H9 (cell line): ENCODE measurements around the gene ASTN1. TPM values are rescaled to one million over a fixed set of nuclear protein-coding genes. Genes with fewer than 3 reads are reported as not detected.

Experiments used
- DNase-seq: peaks from one replicate; pipeline ENCODE4 v3.0.0-alpha.2; 2017
- H2AFZ ChIP-seq: one replicate; pipeline ENCODE4 v1.6.1; 2013; ENCODE audit warnings: mild to moderate bottlenecking, low read length, control low read depth, moderate library complexity
- H2AK5ac ChIP-seq: 2 replicates; pipeline ENCODE4 v1.6.1; 2013; ENCODE audit warnings: low read length, control low read depth, mixed read lengths; ENCODE audit not compliant: insufficient read length
- H2BK120ac ChIP-seq: one replicate; pipeline ENCODE4 v1.6.1; 2013; ENCODE audit warnings: low read depth, mild to moderate bottlenecking, low read length, control low read depth, inconsistent platforms; ENCODE audit not compliant: poor library complexity, severe bottlenecking
- H2BK12ac ChIP-seq: 2 replicates; pipeline ENCODE4 v1.6.1; 2013; ENCODE audit warnings: low read length, control low read depth, mixed read lengths, low read depth; ENCODE audit not compliant: insufficient read length
- H2BK15ac ChIP-seq: 2 replicates; pipeline ENCODE4 v1.6.1; 2013; ENCODE audit warnings: low read depth, low read length, control low read depth
- H2BK20ac ChIP-seq: one replicate; pipeline ENCODE4 v1.6.1; 2013; ENCODE audit warnings: low read depth, mild to moderate bottlenecking, low read length, control low read depth, inconsistent platforms; ENCODE audit not compliant: poor library complexity, severe bottlenecking
- H2BK5ac ChIP-seq: 2 replicates; pipeline ENCODE4 v1.6.1; 2013; ENCODE audit warnings: low read length, control low read depth, mixed read lengths; ENCODE audit not compliant: insufficient read length
- H3K14ac ChIP-seq: 2 replicates; pipeline ENCODE4 v1.6.1; 2013; ENCODE audit warnings: low read length, control low read depth; ENCODE audit not compliant: insufficient read depth
- H3K18ac ChIP-seq: 2 replicates; pipeline ENCODE4 v1.6.1; 2013; ENCODE audit warnings: low read depth, mild to moderate bottlenecking, mixed read lengths, low read length, control low read depth; ENCODE audit not compliant: insufficient read length
- H3K23ac ChIP-seq: 2 replicates; pipeline ENCODE4 v1.6.1; 2013; ENCODE audit warnings: low read length, control low read depth, mixed read lengths, low read depth; ENCODE audit not compliant: insufficient read length
- H3K23me2 ChIP-seq: 2 replicates; pipeline ENCODE4 v1.6.1; 2013; ENCODE audit warnings: low read depth, mild to moderate bottlenecking, mixed read lengths, low read length, control low read depth; ENCODE audit not compliant: insufficient read length, poor library complexity, severe bottlenecking
- H3K27ac ChIP-seq: 2 replicates; pipeline ENCODE4 v1.5.1; 2013; ENCODE audit warnings: low read length, control low read depth, mixed read lengths, low read depth; ENCODE audit not compliant: insufficient read length
- H3K27me3 ChIP-seq: 2 replicates; pipeline ENCODE4 v1.6.1; 2013; ENCODE audit warnings: low read length, control low read depth, inconsistent platforms; ENCODE audit not compliant: insufficient read depth
- H3K4ac ChIP-seq: 2 replicates; pipeline ENCODE4 v1.6.1; 2013; ENCODE audit warnings: low read depth, mild to moderate bottlenecking, control low read depth, inconsistent platforms, low read length, moderate library complexity
- H3K4me1 ChIP-seq: 2 replicates; pipeline ENCODE4 v1.6.1; 2013; ENCODE audit warnings: low read length, control low read depth, inconsistent platforms; ENCODE audit not compliant: insufficient read depth
- H3K4me2 ChIP-seq: 2 replicates; pipeline ENCODE4 v1.6.1; 2013; ENCODE audit warnings: low read length, control low read depth, mixed read lengths; ENCODE audit not compliant: insufficient read length, insufficient read depth
- H3K56ac ChIP-seq: 2 replicates; pipeline ENCODE4 v1.6.1; 2013; ENCODE audit warnings: low read depth, mild to moderate bottlenecking, mixed read lengths, low read length, control low read depth; ENCODE audit not compliant: insufficient read length
- H3K79me1 ChIP-seq: 2 replicates; pipeline ENCODE4 v1.6.1; 2013; ENCODE audit warnings: low read depth, mild to moderate bottlenecking, moderate library complexity, low read length, control low read depth, inconsistent platforms; ENCODE audit not compliant: insufficient read depth, poor library complexity, severe bottlenecking
- H3K79me2 ChIP-seq: 2 replicates; pipeline ENCODE4 v1.6.1; 2013; ENCODE audit warnings: low read length, control low read depth, inconsistent platforms; ENCODE audit not compliant: insufficient read depth
- H3K9ac ChIP-seq: 2 replicates; pipeline ENCODE4 v1.6.1; 2013; ENCODE audit warnings: low read length, control low read depth, mixed read lengths; ENCODE audit not compliant: insufficient read length; ENCODE audit errors: extremely low read depth
- H3K9me3 ChIP-seq: one replicate; pipeline ENCODE4 v1.6.1; 2013; ENCODE audit warnings: low read depth, low read length, inconsistent platforms; ENCODE audit not compliant: control insufficient read depth
- H3T11ph ChIP-seq: one replicate; pipeline ENCODE4 v1.6.1; 2013; ENCODE audit warnings: mild to moderate bottlenecking, low read length, control low read depth, inconsistent platforms
- H4K20me1 ChIP-seq: one replicate; pipeline ENCODE4 v1.6.1; 2013; ENCODE audit not compliant: control insufficient read depth, insufficient read length, insufficient read depth
- H4K5ac ChIP-seq: 2 replicates; pipeline ENCODE4 v1.6.1; 2013; ENCODE audit warnings: low read depth, mild to moderate bottlenecking, mixed read lengths, low read length, control low read depth; ENCODE audit not compliant: insufficient read length
- H4K8ac ChIP-seq: replicated peaks from 2 replicates; pipeline ENCODE4 v1.6.1; 2013; ENCODE audit warnings: low read length, control low read depth, mixed read lengths, low read depth; ENCODE audit not compliant: insufficient read length
- H4K91ac ChIP-seq: 2 replicates; pipeline ENCODE4 v1.6.1; 2013; ENCODE audit warnings: low read depth, mild to moderate bottlenecking, moderate library complexity, mixed read lengths, low read length, control low read depth; ENCODE audit not compliant: insufficient read length
- H3K27ac Mint-ChIP-seq, 3 experiments: 2 replicates in 2 of 3; 3 replicates in 1 of 3; pipeline ENCODE4 v1.8.0; 2020 to 2021; ENCODE audit warnings: mixed read lengths in 3 of 3, mild to moderate bottlenecking in 1 of 3, moderate library complexity in 1 of 3
- H3K27me3 Mint-ChIP-seq: 2 replicates; pipeline ENCODE4 v1.8.0; 2021; ENCODE audit warnings: low read depth, mild to moderate bottlenecking, moderate library complexity, mixed read lengths
- H3K36me3 Mint-ChIP-seq, 3 experiments: 2 replicates in 2 of 3; 3 replicates in 1 of 3; pipeline ENCODE4 v1.8.0; 2020 to 2021; ENCODE audit warnings: low read depth in 3 of 3, mixed read lengths in 3 of 3; ENCODE audit not compliant: insufficient read depth in 1 of 3
- H3K4me1 Mint-ChIP-seq, 2 experiments: 2 replicates each; pipeline ENCODE4 v1.8.0; 2020; ENCODE audit warnings: mixed read lengths in 2 of 2
- H3K4me3 Mint-ChIP-seq, 2 experiments: 2 replicates in 1 of 2; 3 replicates in 1 of 2; pipeline ENCODE4 v1.8.0; 2020 to 2021; ENCODE audit warnings: mild to moderate bottlenecking in 2 of 2, mixed read lengths in 2 of 2, moderate library complexity in 1 of 2
- H3K9me3 Mint-ChIP-seq, 2 experiments: 2 replicates in 1 of 2; 3 replicates in 1 of 2; pipeline ENCODE4 v1.8.0; 2020; ENCODE audit warnings: mild to moderate bottlenecking in 2 of 2, mixed read lengths in 2 of 2, moderate library complexity in 1 of 2
- WGBS: extraction: QIAGEN DNeasy Blood & Tissue Kit; methylation state at CpG from one replicate; pipeline ENCODE4 v1.1.7; 2013; ENCODE audit warnings: missing lambda C conversion rate, low lambda C conversion rate, mixed read lengths; ENCODE audit not compliant: insufficient read length; ENCODE audit errors: extremely low coverage; 5-methylcytosine and 5-hydroxymethylcytosine counted together
- total RNA-seq: library from RNA; stranded (reverse); gene quantifications from 2 replicates; pipeline ENCODE4 v1.2.1, GENCODE V29; 2021
- TF ChIP-seq, protein P1 (sequence below): fragments of 200-600 bp; sonication (generic); conservative IDR thresholded peaks from 3 replicates; pipeline ENCODE4 v1.8.0; 2021; ENCODE audit warnings: antibody characterized with exemption, mild to moderate bottlenecking

ASTN1 gene
- total RNA-seq, 1 experiment from 2014 or later = 0.98 TPM

DNA sequence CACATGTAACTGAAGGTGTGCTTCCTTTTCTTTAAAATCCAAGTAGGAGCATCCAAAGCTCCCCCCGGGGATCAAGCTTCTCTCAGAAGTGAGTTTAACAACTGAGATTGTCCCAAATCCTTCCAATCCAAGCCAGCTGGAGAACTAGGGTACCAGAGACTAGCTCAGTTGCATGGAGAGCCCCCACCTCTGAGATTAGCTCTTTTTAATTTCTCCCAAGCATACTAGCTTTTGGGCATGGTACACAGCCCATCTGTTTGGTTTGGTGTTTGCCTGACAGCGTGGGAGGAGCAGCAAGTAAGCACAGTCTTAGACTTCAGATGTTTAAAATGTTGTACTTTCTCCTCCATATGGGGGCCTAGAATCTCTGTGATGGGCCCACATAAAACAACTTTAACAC, 142.8 kb downstream of the ASTN1 start:
- H3K9me3 ChIP-seq = no peaks in the 10 kb centered on the region
- H3K56ac ChIP-seq = no peak overlapping the region
- TF ChIP-seq, protein P1, sequence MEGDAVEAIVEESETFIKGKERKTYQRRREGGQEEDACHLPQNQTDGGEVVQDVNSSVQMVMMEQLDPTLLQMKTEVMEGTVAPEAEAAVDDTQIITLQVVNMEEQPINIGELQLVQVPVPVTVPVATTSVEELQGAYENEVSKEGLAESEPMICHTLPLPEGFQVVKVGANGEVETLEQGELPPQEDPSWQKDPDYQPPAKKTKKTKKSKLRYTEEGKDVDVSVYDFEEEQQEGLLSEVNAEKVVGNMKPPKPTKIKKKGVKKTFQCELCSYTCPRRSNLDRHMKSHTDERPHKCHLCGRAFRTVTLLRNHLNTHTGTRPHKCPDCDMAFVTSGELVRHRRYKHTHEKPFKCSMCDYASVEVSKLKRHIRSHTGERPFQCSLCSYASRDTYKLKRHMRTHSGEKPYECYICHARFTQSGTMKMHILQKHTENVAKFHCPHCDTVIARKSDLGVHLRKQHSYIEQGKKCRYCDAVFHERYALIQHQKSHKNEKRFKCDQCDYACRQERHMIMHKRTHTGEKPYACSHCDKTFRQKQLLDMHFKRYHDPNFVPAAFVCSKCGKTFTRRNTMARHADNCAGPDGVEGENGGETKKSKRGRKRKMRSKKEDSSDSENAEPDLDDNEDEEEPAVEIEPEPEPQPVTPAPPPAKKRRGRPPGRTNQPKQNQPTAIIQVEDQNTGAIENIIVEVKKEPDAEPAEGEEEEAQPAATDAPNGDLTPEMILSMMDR = no peak
- no peak overlapping the region for H3K4me2 ChIP-seq
- no peak overlapping the region for H4K91ac ChIP-seq
- no peak overlapping the region for H2BK15ac ChIP-seq
- H3K14ac ChIP-seq = no peak overlapping the region
- no peaks in the 10 kb centered on the region for H3K27me3 ChIP-seq
- H3K4ac ChIP-seq = no peak overlapping the region
- H2AK5ac ChIP-seq = no peak overlapping the region
- Mint-ChIP-seq H3K36me3 (peaks cover 0 to 5% (median 0%) of the 10 kb centered on the region in 3 experiments; a peak in 2 of 7 replicates), H3K27me3 (peaks cover 4% of the 10 kb centered on the region), H3K4me1 (peaks cover 7 to 10% of the 10 kb centered on the region in 2 experiments), H3K4me3 (no peak overlapping the region), H3K9me3 (no peaks in the 10 kb centered on the region), H3K27ac (no peak overlapping the region)
- no peak overlapping the region for H3K27ac ChIP-seq
- WGBS = no CpG with 5 or more reads among the region's 2 CpGs
- no peaks in the 10 kb centered on the region for H3K4me1 ChIP-seq
- no peak overlapping the region for H3K18ac ChIP-seq
- no peak overlapping the region for H2BK12ac ChIP-seq
- no peak overlapping the region for H4K8ac ChIP-seq
- no peaks in the 10 kb centered on the region for H3K23me2 ChIP-seq
- no peak overlapping the region for H3K23ac ChIP-seq
- H4K5ac ChIP-seq = no peak overlapping the region
- no peak overlapping the region for H2BK20ac ChIP-seq
- no peak for DNase-seq
- H3K79me1 ChIP-seq = no peaks in the 10 kb centered on the region
- H3T11ph ChIP-seq = no peak overlapping the region
- H2AFZ ChIP-seq = no peak overlapping the region
- H3K79me2 ChIP-seq = no peaks in the 10 kb centered on the region
- no peaks in the 10 kb centered on the region for H4K20me1 ChIP-seq
- H2BK120ac ChIP-seq = no peak overlapping the region
- no peak overlapping the region for H2BK5ac ChIP-seq
- H3K9ac ChIP-seq = no peak overlapping the region
